SK-N-SH treated with all-trans-retinoic acid at 6 μM for 48 hours (cell line): Measurements from ENCODE around the gene ANKRD6.

Experiments used
- ARNTL ChIP-seq: fragments of 450-650 bp; formaldehyde crosslinking; IDR thresholded peaks from 2 replicates; pipeline ENCODE4 v1.5.0; 2020; ENCODE audit warnings: low read depth, mild to moderate bottlenecking, moderate library complexity, borderline replicate concordance
- ESRRG ChIP-seq: fragments of 250-450 bp; sonication (Bioruptor Pico); IDR thresholded peaks from 2 replicates; pipeline ENCODE4 v1.6.1; 2021; ENCODE audit warnings: mild to moderate bottlenecking
- ISL1 ChIP-seq: fragments of 250-450 bp; sonication (Bioruptor Pico); IDR thresholded peaks from 2 replicates; pipeline ENCODE4 v2.1.2; 2022; ENCODE audit warnings: mild to moderate bottlenecking, moderate library complexity
- PPARA ChIP-seq: fragments of 250-450 bp; sonication (Bioruptor Pico); IDR thresholded peaks from 2 replicates; pipeline ENCODE4 v1.5.0; 2020; ENCODE audit warnings: mild to moderate bottlenecking, borderline replicate concordance
- ZFP3 ChIP-seq: fragments of 250-450 bp; sonication (Bioruptor Pico); IDR thresholded peaks from 2 replicates; pipeline ENCODE4 v1.5.0; 2020; ENCODE audit warnings: mild to moderate bottlenecking, moderate library complexity
- TF ChIP-seq, protein P1 (sequence below): fragments of 250-450 bp; sonication (Bioruptor Pico); IDR thresholded peaks from 2 replicates; pipeline ENCODE4 v1.8.0; 2020; ENCODE audit warnings: mild to moderate bottlenecking, moderate library complexity, borderline replicate concordance

DNA sequence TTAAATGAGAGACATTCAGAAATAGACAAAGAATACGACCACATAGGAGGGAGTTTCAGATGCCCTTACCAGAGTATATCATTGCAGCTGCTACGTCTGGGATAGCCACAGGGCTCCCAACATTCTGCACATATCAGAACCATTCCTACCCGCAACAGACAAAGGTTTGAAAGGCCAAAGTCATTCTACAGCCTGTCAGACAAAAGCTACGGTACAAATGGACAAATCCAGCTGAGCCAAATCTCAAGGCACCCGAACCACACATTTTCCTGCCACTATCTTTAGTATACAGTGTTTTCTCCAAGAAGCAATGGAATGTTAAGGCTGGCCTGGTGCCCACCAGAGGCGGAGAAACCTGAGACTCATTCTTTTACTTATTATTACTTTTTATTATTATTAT, 236.1 kb downstream of the ANKRD6 start:
- TF ChIP-seq ESRRG (CRISPR knock-in tag) (no peak), PPARA (no peak), ZFP3 (CRISPR knock-in tag) (no peak), ARNTL (CRISPR knock-in tag) (no peak), ISL1 (CRISPR knock-in tag) (no peak)
- TF ChIP-seq, protein P1, sequence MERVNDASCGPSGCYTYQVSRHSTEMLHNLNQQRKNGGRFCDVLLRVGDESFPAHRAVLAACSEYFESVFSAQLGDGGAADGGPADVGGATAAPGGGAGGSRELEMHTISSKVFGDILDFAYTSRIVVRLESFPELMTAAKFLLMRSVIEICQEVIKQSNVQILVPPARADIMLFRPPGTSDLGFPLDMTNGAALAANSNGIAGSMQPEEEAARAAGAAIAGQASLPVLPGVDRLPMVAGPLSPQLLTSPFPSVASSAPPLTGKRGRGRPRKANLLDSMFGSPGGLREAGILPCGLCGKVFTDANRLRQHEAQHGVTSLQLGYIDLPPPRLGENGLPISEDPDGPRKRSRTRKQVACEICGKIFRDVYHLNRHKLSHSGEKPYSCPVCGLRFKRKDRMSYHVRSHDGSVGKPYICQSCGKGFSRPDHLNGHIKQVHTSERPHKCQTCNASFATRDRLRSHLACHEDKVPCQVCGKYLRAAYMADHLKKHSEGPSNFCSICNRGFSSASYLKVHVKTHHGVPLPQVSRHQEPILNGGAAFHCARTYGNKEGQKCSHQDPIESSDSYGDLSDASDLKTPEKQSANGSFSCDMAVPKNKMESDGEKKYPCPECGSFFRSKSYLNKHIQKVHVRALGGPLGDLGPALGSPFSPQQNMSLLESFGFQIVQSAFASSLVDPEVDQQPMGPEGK (CRISPR knock-in tag): no peak
